Upper lobe of right lung (tissue), 1 donor: Measurements from ENCODE around the gene EXOSC1. TPM values are rescaled to one million over a fixed set of nuclear protein-coding genes. Genes with fewer than 3 reads are reported as not detected.

Experiments
- ATAC-seq: fragments of 200-7000 bp; cut with Tn5 transposase; one replicate; pipeline ENCODE4 v1.9.1; 2020; ENCODE audit warnings: mild to moderate bottlenecking, moderate library complexity
- DNase-seq: peaks from one replicate; pipeline ENCODE4 v3.0.0-alpha.2; 2020
- H3K27ac ChIP-seq: fragments of 200-600 bp; one replicate; pipeline ENCODE4 v1.8.0; 2022
- H3K27me3 ChIP-seq: fragments of 200-600 bp; one replicate; pipeline ENCODE4 v1.8.0; 2022; ENCODE audit warnings: mild to moderate bottlenecking
- H3K36me3 ChIP-seq: fragments of 200-600 bp; one replicate; pipeline ENCODE4 v1.8.0; 2022
- H3K4me1 ChIP-seq: fragments of 200-600 bp; one replicate; pipeline ENCODE4 v1.8.0; 2022
- H3K4me3 ChIP-seq: fragments of 200-600 bp; one replicate; pipeline ENCODE4 v1.8.0; 2022; ENCODE audit warnings: mild to moderate bottlenecking
- H3K9me3 ChIP-seq: fragments of 200-600 bp; one replicate; pipeline ENCODE4 v1.8.0; 2022
- intact Hi-C: fragments of 100-400 bp; cut with DNase I; formaldehyde crosslinking; loops from one replicate; pipeline ENCODE4 v1.11.0; 2022
- total RNA-seq: library from RNA; stranded (reverse); fragmentation: NEBNext Ultra II Directional; extraction: Animal tissue kit (Norgen Biotek cat#: 25700); gene quantifications from one replicate; pipeline ENCODE4 v1.2.1, GENCODE V29; 2021
- TF ChIP-seq, protein P1 (sequence below): fragments of 200-600 bp; IDR thresholded peaks from one replicate; pipeline ENCODE4 v1.8.0; 2022; ENCODE audit warnings: antibody characterized with exemption
- donor health status: DM: no; HTN: yes; CAD: no; lungs with severe emphysema.

Gene EXOSC1
- total RNA-seq, 1 donor from 2014 or later, result 27.0 TPM

DNA sequence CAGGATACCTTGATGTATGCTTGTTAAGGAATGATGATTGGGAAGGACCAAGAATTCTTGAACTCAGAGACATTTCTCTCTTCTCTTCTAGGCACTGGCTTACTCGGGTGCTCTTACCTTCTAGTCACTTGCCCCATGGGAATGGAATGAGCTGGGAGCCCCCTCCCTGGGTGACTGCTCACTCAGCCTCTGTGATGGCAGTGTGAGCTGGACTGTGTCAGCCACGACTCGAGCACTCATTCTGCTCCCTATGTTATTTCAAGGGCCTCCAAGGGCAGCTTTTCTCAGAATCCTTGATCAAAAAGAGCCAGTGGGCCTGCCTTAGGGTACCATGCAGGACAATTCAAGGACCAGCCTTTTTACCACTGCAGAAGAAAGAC lies 10.9 kb upstream of the EXOSC1 start:
- Histone ChIP-seq H3K27ac (no peak overlapping the region), H3K4me1 (peaks cover 11% of the 10 kb centered on the region), H3K9me3 (no peaks in the 10 kb centered on the region), H3K27me3 (no peaks in the 10 kb centered on the region), H3K36me3 (peaks cover 86% of the 10 kb centered on the region), H3K4me3 (no peak overlapping the region)
- no peak for ATAC-seq
- TF ChIP-seq, protein P1, sequence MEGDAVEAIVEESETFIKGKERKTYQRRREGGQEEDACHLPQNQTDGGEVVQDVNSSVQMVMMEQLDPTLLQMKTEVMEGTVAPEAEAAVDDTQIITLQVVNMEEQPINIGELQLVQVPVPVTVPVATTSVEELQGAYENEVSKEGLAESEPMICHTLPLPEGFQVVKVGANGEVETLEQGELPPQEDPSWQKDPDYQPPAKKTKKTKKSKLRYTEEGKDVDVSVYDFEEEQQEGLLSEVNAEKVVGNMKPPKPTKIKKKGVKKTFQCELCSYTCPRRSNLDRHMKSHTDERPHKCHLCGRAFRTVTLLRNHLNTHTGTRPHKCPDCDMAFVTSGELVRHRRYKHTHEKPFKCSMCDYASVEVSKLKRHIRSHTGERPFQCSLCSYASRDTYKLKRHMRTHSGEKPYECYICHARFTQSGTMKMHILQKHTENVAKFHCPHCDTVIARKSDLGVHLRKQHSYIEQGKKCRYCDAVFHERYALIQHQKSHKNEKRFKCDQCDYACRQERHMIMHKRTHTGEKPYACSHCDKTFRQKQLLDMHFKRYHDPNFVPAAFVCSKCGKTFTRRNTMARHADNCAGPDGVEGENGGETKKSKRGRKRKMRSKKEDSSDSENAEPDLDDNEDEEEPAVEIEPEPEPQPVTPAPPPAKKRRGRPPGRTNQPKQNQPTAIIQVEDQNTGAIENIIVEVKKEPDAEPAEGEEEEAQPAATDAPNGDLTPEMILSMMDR, result no peak
- no peak for DNase-seq
- intact Hi-C loops, result no loop called here

DNA sequence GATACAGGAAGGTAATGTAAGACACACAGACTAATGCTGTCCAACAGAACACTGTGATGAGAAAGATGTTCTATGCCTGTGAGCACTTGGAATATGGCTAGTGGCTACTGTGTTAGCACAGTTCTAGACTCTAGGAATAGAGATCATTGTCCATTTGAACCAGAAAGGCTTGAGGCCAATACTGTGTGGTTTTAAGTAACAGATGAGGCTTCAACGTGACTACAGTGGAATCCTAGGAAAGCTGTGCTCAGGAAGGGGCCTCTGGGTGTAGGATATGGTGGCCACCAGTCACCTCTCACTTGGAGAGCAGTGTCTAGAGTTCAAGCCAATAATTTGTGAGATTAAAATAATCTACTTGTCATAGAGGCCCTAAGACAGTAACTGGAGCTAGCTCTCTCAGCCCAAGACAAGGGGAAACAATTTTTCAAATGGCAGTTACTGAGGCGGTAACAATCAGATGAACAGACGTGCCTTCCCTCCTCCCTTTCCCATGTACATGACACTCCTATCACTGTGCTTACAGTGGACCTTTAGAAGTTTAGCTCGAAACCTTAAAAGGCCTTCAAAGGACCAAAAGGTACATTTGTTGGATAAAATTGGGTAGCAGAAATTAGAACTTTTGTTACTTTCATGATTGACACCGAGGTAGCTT lies 10.4 kb upstream of the EXOSC1 start:
- no peak overlapping the region for H3K4me3 ChIP-seq
- TF ChIP-seq, protein P1, result no peak
- no peak overlapping the region for H3K27ac ChIP-seq
- intact Hi-C loops, result no loop called here
- H3K4me1 ChIP-seq, result peaks cover 12% of the 10 kb centered on the region
- no peaks in the 10 kb centered on the region for H3K27me3 ChIP-seq
- no peak for ATAC-seq
- H3K36me3 ChIP-seq, result peaks cover 83% of the 10 kb centered on the region
- DNase-seq, result no peak
- H3K9me3 ChIP-seq, result no peaks in the 10 kb centered on the region

DNA sequence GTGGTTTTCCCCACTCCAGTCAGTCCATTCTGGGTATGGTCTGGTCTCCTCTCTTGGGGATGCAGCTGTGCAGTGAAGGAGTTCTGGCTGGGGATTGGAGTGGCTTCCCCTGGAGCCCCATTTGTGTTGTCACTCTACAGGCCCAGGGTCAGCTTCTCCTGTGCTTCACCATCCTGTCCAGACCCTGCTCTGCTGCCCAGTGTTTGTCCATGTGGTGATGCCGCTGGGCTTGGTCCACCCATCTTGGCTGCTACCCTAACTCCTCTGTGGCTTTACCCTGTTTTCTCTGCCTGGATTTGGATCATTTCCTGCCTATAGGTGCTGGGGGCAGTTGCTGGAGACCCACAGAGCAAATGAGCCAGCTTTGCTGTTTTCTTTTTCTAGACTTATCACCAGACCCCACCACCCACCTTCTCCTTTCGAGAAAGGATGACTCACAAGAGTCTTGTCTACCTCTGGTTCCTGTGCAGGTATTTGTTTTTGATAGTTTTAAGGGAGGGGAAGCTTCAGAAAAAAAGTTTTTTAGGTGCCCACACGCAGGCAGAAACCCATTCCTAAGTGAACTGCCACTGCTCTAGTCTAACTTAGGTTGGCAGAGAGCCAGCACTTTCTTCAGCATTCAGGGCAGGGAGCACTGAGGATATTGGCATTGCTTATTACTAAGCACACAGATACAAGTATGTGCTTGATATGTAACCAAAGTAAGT lies 8.7 kb upstream of the EXOSC1 start:
- TF ChIP-seq, protein P1, result no peak
- Histone ChIP-seq H3K27ac (no peak overlapping the region), H3K36me3 (peaks cover 69% of the 10 kb centered on the region), H3K9me3 (no peaks in the 10 kb centered on the region), H3K4me3 (no peak overlapping the region), H3K27me3 (no peaks in the 10 kb centered on the region), H3K4me1 (peaks cover 23% of the 10 kb centered on the region)
- intact Hi-C loops, result no loop called here
- ATAC-seq, result peak; percentile 38
- no peak for DNase-seq

DNA sequence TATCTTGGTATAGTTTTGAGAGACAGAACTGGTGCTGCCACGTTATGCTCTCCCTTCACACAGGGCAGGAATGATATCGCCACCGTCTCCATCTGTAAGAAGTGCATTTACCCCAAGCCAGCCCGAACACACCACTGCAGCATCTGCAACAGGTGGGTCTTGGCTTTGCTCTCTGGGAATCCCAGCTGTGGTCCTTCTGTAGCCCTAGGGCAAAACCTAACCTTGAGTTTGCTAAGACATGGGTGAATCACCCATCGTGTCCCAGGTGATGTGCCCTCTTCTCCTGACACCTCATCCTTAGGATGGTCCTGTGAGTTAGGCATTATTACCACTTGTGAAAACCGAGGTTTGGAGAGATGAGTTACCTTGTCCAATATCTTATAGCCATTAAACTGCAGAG lies 6.5 kb upstream of the EXOSC1 start:
- Histone ChIP-seq H3K27me3 (no peaks in the 10 kb centered on the region), H3K27ac (no peak overlapping the region), H3K4me1 (peaks cover 38% of the 10 kb centered on the region), H3K9me3 (no peaks in the 10 kb centered on the region), H3K4me3 (no peak overlapping the region), H3K36me3 (peaks cover 48% of the 10 kb centered on the region)
- DNase-seq (no peak), ATAC-seq (no peak)
- intact Hi-C loops, result no loop called here
- TF ChIP-seq, protein P1, result no peak

DNA sequence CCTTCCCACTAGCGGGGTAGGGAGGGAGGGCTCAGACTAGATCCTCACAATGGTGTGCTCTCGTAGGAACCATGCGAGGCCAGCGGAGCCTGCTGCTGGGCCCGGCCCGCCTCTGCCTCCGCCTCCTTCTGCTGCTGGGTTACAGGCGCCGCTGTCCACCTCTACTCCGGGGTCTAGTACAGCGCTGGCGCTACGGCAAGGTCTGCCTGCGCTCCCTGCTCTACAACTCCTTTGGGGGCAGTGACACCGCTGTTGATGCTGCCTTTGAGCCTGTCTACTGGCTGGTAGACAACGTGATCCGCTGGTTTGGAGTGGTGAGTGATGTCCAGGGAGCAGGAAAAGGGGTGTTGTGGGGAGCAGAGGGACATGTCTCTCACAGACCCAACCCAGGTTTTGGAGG lies 5.8 kb upstream of the EXOSC1 start:
- H3K27me3 ChIP-seq, result no peaks in the 10 kb centered on the region
- TF ChIP-seq, protein P1, result no peak
- DNase-seq, result no peak
- no peaks in the 10 kb centered on the region for H3K9me3 ChIP-seq
- H3K4me1 ChIP-seq, result peaks cover 45% of the 10 kb centered on the region
- H3K27ac ChIP-seq, result peak overlapping the region; percentile 53
- peaks cover 40% of the 10 kb centered on the region for H3K36me3 ChIP-seq
- H3K4me3 ChIP-seq, result no peak overlapping the region
- intact Hi-C loops, result no loop called here
- ATAC-seq, result no peak
